ENCODE data around the gene RNF223.

DNA sequence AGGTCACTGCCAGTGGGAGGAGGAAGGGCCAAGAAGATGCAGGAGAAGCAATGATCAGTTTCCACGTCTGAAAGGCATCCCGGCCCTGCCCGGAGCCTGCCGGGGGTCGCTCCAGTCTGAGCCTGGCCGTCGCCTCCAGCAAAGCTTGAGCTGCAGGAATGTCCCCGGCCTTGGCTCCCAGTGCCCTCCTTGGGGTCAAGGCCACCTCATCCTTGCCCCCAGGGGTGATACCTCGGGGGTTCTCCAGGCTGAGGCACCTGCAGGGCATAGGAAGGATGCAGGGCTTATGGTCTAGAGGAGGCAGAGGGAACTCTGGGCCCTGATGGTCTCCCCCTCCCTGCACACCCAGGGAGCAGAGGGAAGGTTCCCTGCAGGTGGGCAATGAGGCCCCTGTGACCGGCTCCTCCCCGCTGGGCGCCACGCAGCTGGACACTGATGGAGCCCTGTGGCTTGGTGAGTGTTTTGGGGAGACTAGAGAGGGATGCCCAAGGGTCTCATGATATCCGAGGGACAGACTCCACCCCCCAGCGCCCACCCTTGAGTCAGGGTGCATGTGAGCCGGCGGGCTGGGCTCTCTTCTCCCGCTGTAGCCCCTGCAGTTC is 19.9 kb downstream of the RNF223 start:
- no peak for TF ChIP-seq JUND (IDR thresholded peaks at IDR 0.05)
- no peak for TF ChIP-seq EZH2 (IDR thresholded peaks at IDR 0.05)
- TF ChIP-seq, protein P1, sequence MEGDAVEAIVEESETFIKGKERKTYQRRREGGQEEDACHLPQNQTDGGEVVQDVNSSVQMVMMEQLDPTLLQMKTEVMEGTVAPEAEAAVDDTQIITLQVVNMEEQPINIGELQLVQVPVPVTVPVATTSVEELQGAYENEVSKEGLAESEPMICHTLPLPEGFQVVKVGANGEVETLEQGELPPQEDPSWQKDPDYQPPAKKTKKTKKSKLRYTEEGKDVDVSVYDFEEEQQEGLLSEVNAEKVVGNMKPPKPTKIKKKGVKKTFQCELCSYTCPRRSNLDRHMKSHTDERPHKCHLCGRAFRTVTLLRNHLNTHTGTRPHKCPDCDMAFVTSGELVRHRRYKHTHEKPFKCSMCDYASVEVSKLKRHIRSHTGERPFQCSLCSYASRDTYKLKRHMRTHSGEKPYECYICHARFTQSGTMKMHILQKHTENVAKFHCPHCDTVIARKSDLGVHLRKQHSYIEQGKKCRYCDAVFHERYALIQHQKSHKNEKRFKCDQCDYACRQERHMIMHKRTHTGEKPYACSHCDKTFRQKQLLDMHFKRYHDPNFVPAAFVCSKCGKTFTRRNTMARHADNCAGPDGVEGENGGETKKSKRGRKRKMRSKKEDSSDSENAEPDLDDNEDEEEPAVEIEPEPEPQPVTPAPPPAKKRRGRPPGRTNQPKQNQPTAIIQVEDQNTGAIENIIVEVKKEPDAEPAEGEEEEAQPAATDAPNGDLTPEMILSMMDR (IDR thresholded peaks at IDR 0.05 in 2 of 3, conservative IDR thresholded peaks at IDR 0.05 in 1 of 3; ENCODE audit: borderline replicate concordance in 1 of 3, insufficient read depth in 1 of 3, low read depth in 2 of 3, low read length in 2 of 3): no peak
- no peak for TF ChIP-seq SIN3A (IDR thresholded peaks at IDR 0.05; ENCODE audit: low read depth)
